Sciatic nerve (tissue), 2 donors: ENCODE measurements around the gene RHBDL3. TPM values are rescaled to one million over a fixed set of nuclear protein-coding genes. Genes with fewer than 3 reads are reported as not detected.

Experiments
- ATAC-seq: fragments of 200-7000 bp; cut with Tn5 transposase; one replicate; pipeline ENCODE4 v1.9.1; 2020; ENCODE audit warnings: mild to moderate bottlenecking, moderate library complexity
- DNase-seq: peaks from one replicate; pipeline ENCODE4 v3.0.0-alpha.2; 2020; ENCODE audit warnings: low spot score
- intact Hi-C: fragments of 100-400 bp; cut with DNase I; formaldehyde crosslinking; loops from one replicate; pipeline ENCODE4 v1.14.2; 2022
- total RNA-seq: library from RNA; stranded (reverse); fragmentation: NEBNext Ultra II Directional; extraction: Animal tissue kit (Norgen Biotek cat#: 25700); gene quantifications from one replicate; pipeline ENCODE4 v1.2.1, GENCODE V29; 2021
- donor health status: DM: no; HTN: no; CAD: no.
- donor health status: DM: no; HTN: no; CAD: no.

Gene RHBDL3
- total RNA-seq, 1 donor from 2014 or later = 1.1 TPM

DNA sequence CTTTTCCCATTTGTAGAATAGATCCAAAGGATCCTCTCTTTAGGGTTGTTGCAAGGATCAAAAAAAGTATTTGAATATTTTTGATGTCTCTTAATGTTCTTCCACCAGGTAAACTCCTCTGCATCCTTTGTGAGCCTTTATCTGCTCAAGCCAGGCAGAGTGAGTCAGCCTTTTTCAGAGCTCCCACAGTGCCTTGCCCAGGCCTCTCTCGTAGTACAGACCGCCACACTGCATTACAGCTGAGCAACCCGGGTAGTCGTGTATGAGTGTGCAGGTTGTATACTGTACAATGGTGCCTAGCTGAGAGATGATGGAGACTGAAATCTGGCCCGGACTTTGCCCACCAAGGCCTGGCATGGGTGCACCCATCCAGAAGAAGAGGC lies 20.9 kb downstream of the RHBDL3 start:
- DNase-seq (no peak), ATAC-seq (no peak)
- intact Hi-C loops = no loop called here

- no peak for ATAC-seq
- intact Hi-C loops = no loop called here
- DNase-seq = no peak
Observed at GRCh38 chr17:32287804-32288511, 22.3 kb downstream of the RHBDL3 start.

GRCh38 chr17:32288615-32289014 lies 23.0 kb downstream of the RHBDL3 start:
- no peak for DNase-seq
- intact Hi-C loops = no loop called here
- ATAC-seq = no peak

- no peak for ATAC-seq
- intact Hi-C loops = no loop called here
Observed at GRCh38 chr17:32289471-32290070, 23.9 kb downstream of the RHBDL3 start.

GRCh38 chr17:32292094-32292493 lies 26.5 kb downstream of the RHBDL3 start:
- ATAC-seq (no peak), DNase-seq (no peak)
- intact Hi-C loops = no loop called here

More at GRCh38 chr17:32289471-32290070, 23.9 kb downstream of the RHBDL3 start:
- no peak for DNase-seq

GRCh38 chr17:32297424-32297823 lies 31.8 kb downstream of the RHBDL3 start:
- intact Hi-C loops = no loop called here
- no peak for ATAC-seq
- no peak for DNase-seq

DNA sequence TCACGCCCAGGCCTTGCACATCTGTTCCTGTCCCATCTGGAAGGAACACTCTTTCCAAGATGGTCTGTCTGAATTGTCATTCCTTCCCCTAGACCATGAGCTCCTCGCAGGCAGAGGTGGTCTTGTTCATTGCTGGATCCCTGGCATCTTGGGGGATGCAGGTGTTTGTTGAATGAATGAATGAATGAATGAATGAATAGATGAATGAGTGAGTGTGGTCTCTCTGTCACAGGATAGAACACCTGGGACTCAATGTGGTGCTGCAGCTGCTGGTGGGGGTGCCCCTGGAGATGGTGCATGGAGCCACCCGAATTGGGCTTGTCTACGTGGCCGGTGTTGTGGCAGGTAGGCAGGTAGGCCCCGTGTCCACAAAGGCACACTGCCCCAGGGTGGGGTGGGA lies 32.2 kb downstream of the RHBDL3 start:
- DNase-seq (no peak), ATAC-seq (no peak)
- intact Hi-C loops = no loop called here

DNA sequence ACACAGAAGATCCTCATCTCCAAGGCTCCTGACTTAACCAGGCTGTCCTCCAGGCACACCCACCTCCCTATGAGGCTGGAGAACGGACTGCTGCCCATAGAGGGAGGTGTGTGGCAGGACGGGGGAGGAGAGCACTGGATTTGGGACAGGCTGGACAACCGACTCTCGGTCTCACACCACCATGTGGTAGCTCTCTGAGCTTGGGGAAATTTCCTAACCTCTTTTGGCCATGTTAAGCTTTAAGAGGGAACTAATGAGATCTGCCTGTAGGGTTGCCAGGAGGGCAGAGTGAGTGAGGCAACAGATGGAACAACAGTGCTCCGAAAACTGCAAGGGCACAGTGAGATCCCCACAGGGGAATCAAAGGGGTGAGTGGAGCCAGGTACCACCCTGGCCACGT lies 32.7 kb downstream of the RHBDL3 start:
- no peak for DNase-seq
- intact Hi-C loops = no loop called here
- ATAC-seq = peak; percentile 69

GRCh38 chr17:32298721-32299579 lies 33.3 kb downstream of the RHBDL3 start:
- peak; percentile 32 for ATAC-seq
- intact Hi-C loops = no loop called here
- DNase-seq = no peak

DNA sequence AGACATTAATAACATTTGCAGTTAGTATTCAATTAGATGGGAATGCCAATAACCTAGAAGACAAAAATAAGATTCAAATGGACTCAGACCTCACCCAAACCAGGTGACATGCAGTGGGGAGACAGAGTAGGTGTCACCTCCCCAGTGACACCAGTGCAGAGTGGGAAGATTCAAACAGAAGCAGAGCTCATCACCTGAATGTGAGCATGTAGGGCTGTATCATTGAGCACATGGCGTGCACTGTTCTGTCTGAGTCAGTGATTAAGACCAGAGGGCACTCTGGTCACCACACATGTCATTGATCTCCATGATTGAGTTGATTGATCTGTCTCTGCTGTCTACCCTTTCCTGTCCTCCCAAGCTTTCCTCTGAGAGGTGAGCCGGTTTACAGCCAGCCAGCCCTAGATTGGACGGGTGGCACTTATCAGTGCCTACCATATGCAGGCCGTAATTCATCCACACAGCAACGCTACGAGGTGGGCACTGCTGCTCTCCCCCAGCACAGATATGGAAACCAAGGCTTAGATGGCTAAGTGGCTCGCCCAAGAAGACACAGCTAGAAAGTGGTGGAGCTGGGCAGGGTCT lies 34.0 kb downstream of the RHBDL3 start:
- ATAC-seq = no peak
- DNase-seq = no peak
- intact Hi-C loops = no loop called here

GRCh38 chr17:32302037-32302436 lies 36.4 kb downstream of the RHBDL3 start:
- no peak for ATAC-seq
- DNase-seq = no peak
- intact Hi-C loops = no loop called here

- no peak for ATAC-seq
- intact Hi-C loops = no loop called here
- DNase-seq = no peak
Observed at GRCh38 chr17:32302860-32303649, 37.4 kb downstream of the RHBDL3 start.

DNA sequence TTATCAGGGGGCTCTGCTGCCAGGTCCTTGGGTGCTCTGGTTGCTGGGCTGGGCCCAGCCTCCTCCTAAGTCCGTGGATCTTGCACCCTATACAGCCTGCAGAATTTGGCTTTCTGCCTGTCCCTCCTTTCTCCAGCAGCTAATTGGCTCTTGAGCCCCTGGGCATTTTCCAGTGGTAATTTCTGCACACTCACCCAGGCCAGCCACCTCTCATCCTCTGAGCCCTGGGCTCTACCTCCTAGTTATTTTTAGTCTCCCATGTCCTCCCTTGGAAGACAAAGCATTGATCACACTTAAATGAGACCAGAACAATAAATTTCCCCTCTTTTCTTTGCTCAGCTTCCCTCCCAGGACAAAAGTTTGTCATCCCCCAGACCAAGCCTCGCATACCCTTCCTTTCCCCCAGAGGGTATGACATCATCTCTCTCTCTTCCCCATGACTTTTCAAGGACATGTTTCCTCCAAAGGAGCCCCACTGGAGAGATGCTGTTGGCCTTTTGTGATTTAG lies 38.2 kb downstream of the RHBDL3 start:
- no peak for ATAC-seq
- DNase-seq = no peak
- intact Hi-C loops = no loop called here

- ATAC-seq = no peak
Observed at GRCh38 chr17:32305049-32305448, 39.4 kb downstream of the RHBDL3 start.

DNA sequence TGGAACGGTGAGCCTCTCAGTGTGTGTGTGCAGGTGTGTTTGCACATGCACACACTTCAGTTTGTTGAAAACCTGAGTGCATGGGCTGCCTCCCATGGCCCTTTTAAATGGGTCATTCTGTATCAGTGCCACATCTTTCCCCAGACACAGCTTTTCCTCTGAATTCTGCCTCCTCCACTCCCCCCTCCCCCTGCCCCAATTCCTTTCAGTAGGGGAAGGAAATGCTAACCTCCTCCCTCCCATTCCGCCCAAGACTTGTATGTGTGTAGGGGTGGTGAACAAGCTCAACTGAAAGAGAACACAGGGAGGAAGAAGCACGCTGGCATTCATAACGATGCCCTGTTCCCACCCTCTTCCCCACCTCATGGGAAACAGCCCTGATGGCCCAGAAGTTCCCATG lies 42.0 kb downstream of the RHBDL3 start:
- intact Hi-C loops = no loop called here
- no peak for DNase-seq
- ATAC-seq = no peak

More at GRCh38 chr17:32305049-32305448, 39.4 kb downstream of the RHBDL3 start:
- intact Hi-C loops = no loop called here
- no peak for DNase-seq

GRCh38 chr17:32311028-32311536 lies 45.5 kb downstream of the RHBDL3 start:
- intact Hi-C loops = no loop called here
- DNase-seq = no peak
- ATAC-seq = peak; percentile 86

DNA sequence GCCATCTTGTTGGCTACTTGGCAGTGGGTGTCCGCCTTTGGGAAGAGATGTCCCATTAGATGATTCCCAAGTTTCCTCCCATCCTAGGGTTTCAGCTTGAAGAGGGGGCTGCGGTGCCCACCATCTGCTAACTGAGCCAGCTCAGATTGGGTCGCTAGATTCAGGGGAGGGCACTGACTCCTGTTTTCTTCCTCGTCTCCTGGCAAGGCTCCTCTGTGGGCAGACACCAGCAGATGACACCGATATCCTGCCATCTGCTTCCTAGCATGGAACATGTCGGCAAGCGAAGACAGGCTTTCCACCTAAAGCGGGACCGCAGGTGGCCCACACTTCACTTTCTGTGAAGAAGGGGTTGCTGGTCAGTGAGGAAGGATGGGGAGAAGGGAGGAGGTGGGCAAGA lies 49.0 kb downstream of the RHBDL3 start:
- intact Hi-C loops = loop anchor here (5.0 kb wide), 1 partner anchor 242 kb away; no protein-coding TSS in a partner anchor
- DNase-seq (no peak), ATAC-seq (no peak)

- ATAC-seq = no peak
- DNase-seq = no peak
- intact Hi-C loops = loop anchor here (5.0 kb wide), 1 partner anchor 243 kb away; no protein-coding TSS in a partner anchor
Observed at GRCh38 chr17:32315171-32315570, 49.5 kb downstream of the RHBDL3 start.
